Measurements from ENCODE around the gene KDM1B. TPM values are rescaled to one million over a fixed set of nuclear protein-coding genes. Genes with fewer than 3 reads are reported as not detected.

KDM1B gene
- total RNA-seq, 1 donor from 2014 or later, result 16.9 TPM

DNA sequence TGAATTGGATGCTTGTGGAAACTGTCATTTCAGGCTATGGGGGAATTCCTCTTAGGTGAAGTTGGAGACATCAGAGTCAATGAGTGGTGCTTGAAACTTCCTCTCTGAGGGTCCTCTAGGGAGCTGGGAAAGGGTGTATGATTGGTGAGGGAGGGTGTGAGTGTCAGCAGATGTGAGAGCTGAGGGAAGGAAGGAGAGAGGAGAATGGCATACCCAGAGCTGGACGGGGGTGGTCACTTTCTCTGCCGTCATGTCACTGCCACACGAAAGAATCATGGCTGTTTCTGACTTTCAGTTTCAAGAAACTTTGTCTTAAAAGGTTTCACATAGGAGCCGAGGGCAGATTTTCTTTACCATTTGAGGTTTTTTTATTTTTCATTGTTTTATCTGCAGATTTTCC lies 58.8 kb downstream of the KDM1B start:
- Mint-ChIP-seq H3K4me3 (no peak overlapping the region), H3K36me3 (peaks cover 23% of the 10 kb centered on the region), H3K27ac (no peak overlapping the region), H3K4me1 (no peaks in the 10 kb centered on the region), H3K9me3 (no peaks in the 10 kb centered on the region), H3K27me3 (ENCODE audit: insufficient read depth, low read depth) (peaks cover 8% of the 10 kb centered on the region)
- no peak overlapping the region for H3K9ac ChIP-seq
- no peak overlapping the region for H3K4me3 ChIP-seq
- H2AFZ ChIP-seq (replicated peaks), result no peak overlapping the region
- H3K4me2 ChIP-seq, result no peak overlapping the region
- H3F3A ChIP-seq (ENCODE audit: low read depth), result no peaks in the 10 kb centered on the region
- H3K27me3 ChIP-seq, result no peaks in the 10 kb centered on the region
- peaks cover 2% of the 10 kb centered on the region for H3K36me3 ChIP-seq
- H3K27ac ChIP-seq, result no peak overlapping the region
- H3K9me3 ChIP-seq (ENCODE audit: low read depth), result no peaks in the 10 kb centered on the region
- H4K20me1 ChIP-seq (ENCODE audit: low read depth), result no peaks in the 10 kb centered on the region
- TF ChIP-seq EZH2 (IDR thresholded peaks at IDR 0.05), result no peak
- no peak for TF ChIP-seq EZH2phosphoT487 (IDR thresholded peaks at IDR 0.05)
- TF ChIP-seq, protein P1, sequence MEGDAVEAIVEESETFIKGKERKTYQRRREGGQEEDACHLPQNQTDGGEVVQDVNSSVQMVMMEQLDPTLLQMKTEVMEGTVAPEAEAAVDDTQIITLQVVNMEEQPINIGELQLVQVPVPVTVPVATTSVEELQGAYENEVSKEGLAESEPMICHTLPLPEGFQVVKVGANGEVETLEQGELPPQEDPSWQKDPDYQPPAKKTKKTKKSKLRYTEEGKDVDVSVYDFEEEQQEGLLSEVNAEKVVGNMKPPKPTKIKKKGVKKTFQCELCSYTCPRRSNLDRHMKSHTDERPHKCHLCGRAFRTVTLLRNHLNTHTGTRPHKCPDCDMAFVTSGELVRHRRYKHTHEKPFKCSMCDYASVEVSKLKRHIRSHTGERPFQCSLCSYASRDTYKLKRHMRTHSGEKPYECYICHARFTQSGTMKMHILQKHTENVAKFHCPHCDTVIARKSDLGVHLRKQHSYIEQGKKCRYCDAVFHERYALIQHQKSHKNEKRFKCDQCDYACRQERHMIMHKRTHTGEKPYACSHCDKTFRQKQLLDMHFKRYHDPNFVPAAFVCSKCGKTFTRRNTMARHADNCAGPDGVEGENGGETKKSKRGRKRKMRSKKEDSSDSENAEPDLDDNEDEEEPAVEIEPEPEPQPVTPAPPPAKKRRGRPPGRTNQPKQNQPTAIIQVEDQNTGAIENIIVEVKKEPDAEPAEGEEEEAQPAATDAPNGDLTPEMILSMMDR (IDR thresholded peaks at IDR 0.05), result no peak
- no peaks in the 10 kb centered on the region for H3K79me2 ChIP-seq (ENCODE audit: low read depth)
- no peaks in the 10 kb centered on the region for H3K4me1 ChIP-seq
- DNase-seq (ENCODE audit: low spot score), result no peak

DNA sequence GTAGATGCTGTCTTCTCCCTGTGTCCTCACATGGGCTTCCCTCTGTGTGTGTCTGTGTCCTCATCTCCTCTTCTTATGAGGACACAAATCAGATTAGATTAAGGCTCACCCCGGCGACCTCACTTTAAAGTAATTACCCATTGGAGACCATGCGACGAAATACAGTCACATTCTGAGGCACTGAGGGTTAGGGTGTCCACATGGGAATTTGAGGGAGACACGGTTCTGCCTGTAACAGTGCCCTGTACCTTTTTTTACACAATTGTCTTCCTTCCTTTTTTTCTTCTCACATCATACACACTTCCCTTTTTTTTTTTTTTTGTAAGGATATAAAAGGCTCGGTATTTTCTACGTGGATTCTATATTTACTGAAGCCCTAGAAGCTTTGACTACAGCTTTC lies 60.2 kb downstream of the KDM1B start:
- no peaks in the 10 kb centered on the region for H4K20me1 ChIP-seq (ENCODE audit: low read depth)
- no peak overlapping the region for H3K9ac ChIP-seq
- TF ChIP-seq, protein P1 (IDR thresholded peaks at IDR 0.05), result no peak
- no peaks in the 10 kb centered on the region for H3K9me3 ChIP-seq (ENCODE audit: low read depth)
- H3K4me3 ChIP-seq, result no peak overlapping the region
- H3K36me3 ChIP-seq, result peaks cover 2% of the 10 kb centered on the region
- H2AFZ ChIP-seq (replicated peaks), result no peak overlapping the region
- no peaks in the 10 kb centered on the region for H3K27me3 ChIP-seq
- Mint-ChIP-seq H3K27me3 (ENCODE audit: insufficient read depth, low read depth) (peaks cover 6% of the 10 kb centered on the region), H3K4me1 (no peaks in the 10 kb centered on the region), H3K36me3 (peaks cover 28% of the 10 kb centered on the region), H3K27ac (no peak overlapping the region), H3K9me3 (no peaks in the 10 kb centered on the region), H3K4me3 (no peak overlapping the region)
- no peak overlapping the region for H3K27ac ChIP-seq
- no peaks in the 10 kb centered on the region for H3K79me2 ChIP-seq (ENCODE audit: low read depth)
- no peak overlapping the region for H3K4me2 ChIP-seq
- H3K4me1 ChIP-seq, result no peaks in the 10 kb centered on the region
- H3F3A ChIP-seq (ENCODE audit: low read depth), result peaks cover 12% of the 10 kb centered on the region
- DNase-seq (ENCODE audit: low spot score), result no peak

DNA sequence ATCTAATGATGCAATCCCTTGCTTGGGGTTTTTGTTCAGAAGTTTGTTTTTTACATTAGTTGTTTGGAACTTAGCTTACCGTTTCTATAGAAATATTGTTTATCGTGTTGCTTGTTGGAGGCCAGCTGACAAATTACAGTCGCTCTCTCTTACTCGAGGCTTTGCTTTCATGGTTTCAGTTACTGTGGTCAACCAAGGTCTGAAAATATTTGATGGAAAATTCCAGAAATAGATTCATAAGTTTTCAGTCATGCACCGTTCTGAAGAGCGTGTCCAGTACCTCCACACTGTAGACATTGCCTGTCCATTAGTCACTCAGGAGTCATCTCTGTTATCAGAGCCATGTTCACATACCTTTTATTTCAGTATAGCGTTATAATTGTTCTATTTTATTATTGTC lies 61.2 kb downstream of the KDM1B start:
- peaks cover 34% of the 10 kb centered on the region for H3K36me3 Mint-ChIP-seq
- no peaks in the 10 kb centered on the region for H3K79me2 ChIP-seq (ENCODE audit: low read depth)
- no peak overlapping the region for H3K27ac Mint-ChIP-seq
- H3K4me3 ChIP-seq, result no peak overlapping the region
- H3K36me3 ChIP-seq, result peaks cover 2% of the 10 kb centered on the region
- no peak overlapping the region for H3K9ac ChIP-seq
- peaks cover 22% of the 10 kb centered on the region for H3F3A ChIP-seq (ENCODE audit: low read depth)
- no peak for TF ChIP-seq EZH2 (IDR thresholded peaks at IDR 0.05)
- TF ChIP-seq EZH2phosphoT487 (IDR thresholded peaks at IDR 0.05), result no peak
- TF ChIP-seq, protein P1 (IDR thresholded peaks at IDR 0.05), result no peak
- no peaks in the 10 kb centered on the region for H3K4me1 ChIP-seq
- H2AFZ ChIP-seq (replicated peaks), result no peak overlapping the region
- H3K27me3 Mint-ChIP-seq (ENCODE audit: insufficient read depth, low read depth), result peaks cover 6% of the 10 kb centered on the region
- H4K20me1 ChIP-seq (ENCODE audit: low read depth), result no peaks in the 10 kb centered on the region
- DNase-seq (ENCODE audit: low spot score), result no peak
- H3K9me3 Mint-ChIP-seq, result no peaks in the 10 kb centered on the region
- H3K27ac ChIP-seq, result no peak overlapping the region
- no peaks in the 10 kb centered on the region for H3K9me3 ChIP-seq (ENCODE audit: low read depth)
- no peak overlapping the region for H3K4me2 ChIP-seq
- H3K4me1 Mint-ChIP-seq, result no peaks in the 10 kb centered on the region
- no peaks in the 10 kb centered on the region for H3K27me3 ChIP-seq
- no peak overlapping the region for H3K4me3 Mint-ChIP-seq

DNA sequence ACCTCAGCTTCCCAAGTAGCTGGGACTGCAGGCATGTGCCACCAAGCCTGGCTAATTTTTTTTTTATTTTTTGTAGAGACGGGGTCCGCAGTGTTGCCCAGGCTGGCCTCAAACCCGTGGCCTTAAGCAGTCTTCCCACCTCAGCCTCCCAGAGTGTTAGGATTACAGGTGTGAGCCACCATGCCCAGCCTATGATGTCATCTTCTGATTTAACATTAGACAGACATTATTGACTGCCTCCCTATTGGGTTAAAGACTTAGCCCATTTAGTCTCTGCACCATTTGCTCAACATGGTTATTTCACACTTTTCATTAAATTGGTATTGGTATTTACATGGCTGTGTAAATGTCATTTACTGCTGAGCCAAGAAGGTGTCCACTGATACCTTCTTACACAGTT lies 63.0 kb downstream of the KDM1B start:
- TF ChIP-seq EZH2 (IDR thresholded peaks at IDR 0.05) (no peak), EZH2phosphoT487 (IDR thresholded peaks at IDR 0.05) (no peak)
- TF ChIP-seq, protein P1 (IDR thresholded peaks at IDR 0.05), result no peak
- H4K20me1 ChIP-seq (ENCODE audit: low read depth), result no peaks in the 10 kb centered on the region
- H3F3A ChIP-seq (ENCODE audit: low read depth), result peaks cover 40% of the 10 kb centered on the region
- H3K27me3 ChIP-seq, result no peaks in the 10 kb centered on the region
- H3K4me3 ChIP-seq, result no peak overlapping the region
- H2AFZ ChIP-seq (replicated peaks), result no peak overlapping the region
- DNase-seq (ENCODE audit: low spot score), result no peak
- no peaks in the 10 kb centered on the region for H3K9me3 Mint-ChIP-seq
- H3K79me2 ChIP-seq (ENCODE audit: low read depth), result no peaks in the 10 kb centered on the region
- H3K27me3 Mint-ChIP-seq (ENCODE audit: insufficient read depth, low read depth), result peaks cover 4% of the 10 kb centered on the region
- H3K36me3 ChIP-seq, result peaks cover 5% of the 10 kb centered on the region
- H3K27ac ChIP-seq, result no peak overlapping the region
- no peak overlapping the region for H3K27ac Mint-ChIP-seq
- no peak overlapping the region for H3K4me2 ChIP-seq
- H3K4me1 ChIP-seq, result no peaks in the 10 kb centered on the region
- no peak overlapping the region for H3K9ac ChIP-seq
- H3K36me3 Mint-ChIP-seq, result peaks cover 39% of the 10 kb centered on the region
- H3K4me3 Mint-ChIP-seq, result no peak overlapping the region
- H3K4me1 Mint-ChIP-seq, result no peaks in the 10 kb centered on the region
- H3K9me3 ChIP-seq (ENCODE audit: low read depth), result no peaks in the 10 kb centered on the region

Measured in neural progenitor cell (in vitro differentiated cells).